SW480 (cell line): ENCODE measurements around the gene SEM1.
"Not testable (repeated sequence)": the region's sequence is repeated elsewhere in the genome, so short reads cannot be mapped to it uniquely, and the experiment has no call there.

Source experiments
- DNase-seq: peaks from one replicate; pipeline ENCODE4 v3.0.0-alpha.2; 2016; ENCODE audit warnings: low spot score

The SEM1 gene

DNA sequence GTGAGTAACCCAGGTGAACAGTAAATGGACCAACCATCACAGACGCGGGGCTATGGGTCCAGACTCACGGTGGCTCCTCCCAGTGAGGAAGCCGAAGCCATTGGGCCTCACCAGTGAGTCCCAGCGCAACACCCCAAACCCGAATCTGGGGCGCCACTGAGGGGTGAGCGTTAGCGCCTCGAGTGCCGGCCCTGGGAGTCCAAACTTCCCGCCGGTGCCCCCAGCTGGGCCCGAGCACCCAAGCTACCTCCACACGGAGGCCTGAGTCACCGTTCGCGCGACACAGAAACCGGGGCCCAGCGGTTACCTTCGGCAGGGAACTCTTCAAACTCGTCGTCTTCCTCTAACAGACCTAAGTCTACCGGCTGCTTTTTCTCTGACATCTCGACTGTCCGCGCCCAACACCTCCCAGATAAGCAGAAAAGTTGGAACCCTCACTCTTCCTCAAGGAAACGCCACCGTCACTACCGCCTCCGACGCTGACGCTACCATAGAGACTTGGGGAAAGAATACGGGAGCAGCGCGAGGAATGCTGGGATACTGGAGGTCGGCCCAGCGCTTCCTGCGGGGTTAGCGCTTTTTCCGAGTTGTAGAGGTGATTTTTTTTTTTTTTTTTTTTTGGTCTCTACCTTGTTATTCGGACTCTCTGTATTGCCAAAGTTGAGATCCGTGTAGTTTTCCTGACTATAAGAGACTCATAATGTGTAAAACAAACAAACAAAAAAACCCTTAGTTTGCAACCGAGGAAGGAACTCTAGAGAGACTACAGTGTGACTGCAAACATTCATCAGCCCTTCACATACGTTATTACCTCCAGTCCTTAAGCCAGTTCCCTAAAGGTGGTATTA is at the start of gene SEM1:
TSS of gene SEM1 (minus strand) at position 466 of the 848 bp plus-strand sequence. CDS start at position 383, 83 bp downstream.
- peak; percentile 95 for DNase-seq

DNA sequence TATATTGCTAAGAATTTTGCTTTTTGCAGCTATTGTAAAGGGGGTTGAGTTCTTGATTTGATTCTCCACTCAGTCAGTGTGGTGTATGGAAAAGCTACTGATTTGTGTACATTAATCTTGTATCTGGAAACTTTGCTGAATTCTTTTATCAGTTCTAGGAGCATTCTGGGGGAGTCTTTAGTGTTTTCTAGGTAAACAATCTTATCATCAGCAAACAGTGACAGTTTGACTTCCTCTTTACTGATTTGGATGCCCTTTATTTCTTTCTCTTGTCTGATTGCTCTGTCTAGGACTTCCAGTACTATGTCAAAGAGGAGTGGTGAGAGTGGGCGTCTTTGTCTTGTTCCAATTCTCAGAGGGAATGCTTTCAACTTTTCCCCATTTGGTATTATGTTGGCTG is 48.2 kb upstream of the SEM1 start:
- DNase-seq, result not testable (repeated sequence)

DNA sequence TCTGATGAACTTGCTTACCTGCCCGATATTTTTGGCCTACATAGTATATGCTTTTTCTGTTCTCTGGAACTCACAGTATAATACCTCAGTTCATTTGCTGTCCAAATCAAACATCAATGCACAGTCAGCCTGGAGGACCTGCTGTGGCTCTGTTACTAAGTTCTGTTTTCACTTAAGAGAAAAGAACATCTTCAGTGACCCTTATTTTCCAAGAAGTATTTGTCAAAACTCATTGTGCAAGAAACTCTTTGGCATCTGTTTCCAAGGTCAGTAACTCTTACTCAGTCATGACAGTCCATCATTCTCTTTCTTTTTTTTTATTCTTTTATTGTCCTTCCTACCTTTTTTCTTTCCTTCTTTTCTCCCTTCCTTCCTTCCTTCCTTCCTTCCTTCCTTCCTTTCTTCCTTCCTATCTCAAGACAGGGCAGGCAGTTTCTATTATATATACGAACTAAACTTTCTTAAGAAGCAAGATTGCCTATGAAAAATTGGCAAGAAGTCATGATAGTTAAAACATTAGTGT is 37.8 kb upstream of the SEM1 start:
- DNase-seq, result no peak

DNA sequence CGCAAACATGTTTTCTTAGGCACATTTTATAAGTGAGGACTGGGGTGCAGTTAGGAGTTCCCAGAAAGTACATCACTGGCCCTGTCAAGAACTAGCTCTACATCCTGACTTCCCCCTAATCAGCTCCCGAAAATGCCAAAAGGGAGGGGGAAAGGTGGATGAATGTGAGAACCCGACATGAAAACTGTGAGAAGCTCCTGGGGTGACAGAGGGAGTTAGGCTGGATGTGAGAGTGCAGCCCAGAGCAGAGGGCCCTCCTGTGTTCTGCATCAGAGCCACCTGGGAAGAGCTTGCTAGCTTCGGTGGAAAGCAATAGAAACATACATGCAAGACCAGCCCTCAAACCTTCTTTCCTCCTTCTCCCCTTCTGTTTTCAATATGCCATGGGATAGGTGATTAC is 30.5 kb upstream of the SEM1 start:
- no peak for DNase-seq

DNA sequence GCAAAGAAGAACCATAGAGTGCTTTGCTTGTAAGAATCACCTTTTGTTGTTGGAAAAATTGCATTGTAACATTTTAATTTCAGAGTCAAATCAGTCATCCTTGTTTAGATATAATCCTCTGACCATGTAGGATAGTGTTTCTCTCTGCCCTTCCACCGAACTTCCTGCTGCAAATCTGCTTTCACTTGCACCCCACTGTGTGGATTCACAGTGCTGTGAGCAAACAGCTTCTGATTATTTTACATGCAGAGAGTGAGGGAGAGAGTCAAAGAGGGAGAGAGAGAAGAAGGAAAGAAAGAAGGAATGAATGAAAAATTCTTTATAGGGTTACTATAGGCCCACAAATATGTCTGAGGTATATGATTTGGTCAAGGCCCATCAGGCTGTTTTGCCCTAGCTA is 30.0 kb upstream of the SEM1 start:
- DNase-seq, result no peak

DNA sequence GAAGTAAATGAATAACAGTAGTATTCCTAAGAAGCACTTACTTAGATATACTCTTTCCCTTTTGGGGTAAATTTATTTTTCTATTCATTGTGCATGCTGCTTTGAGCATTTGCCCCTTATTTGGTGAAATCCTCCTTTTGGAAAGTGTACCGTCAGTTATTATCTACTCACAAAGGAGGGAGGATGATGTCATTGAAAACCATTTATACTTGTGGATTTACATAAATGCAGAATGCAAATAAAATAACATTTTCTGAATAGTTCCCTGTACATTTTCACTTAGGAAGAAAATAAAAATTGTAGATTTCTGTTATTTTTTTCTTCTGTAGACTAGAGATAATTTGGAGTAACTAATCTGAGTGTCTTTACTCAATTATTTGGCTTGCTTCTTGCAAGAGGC is 29.5 kb upstream of the SEM1 start:
- DNase-seq, result no peak

DNA sequence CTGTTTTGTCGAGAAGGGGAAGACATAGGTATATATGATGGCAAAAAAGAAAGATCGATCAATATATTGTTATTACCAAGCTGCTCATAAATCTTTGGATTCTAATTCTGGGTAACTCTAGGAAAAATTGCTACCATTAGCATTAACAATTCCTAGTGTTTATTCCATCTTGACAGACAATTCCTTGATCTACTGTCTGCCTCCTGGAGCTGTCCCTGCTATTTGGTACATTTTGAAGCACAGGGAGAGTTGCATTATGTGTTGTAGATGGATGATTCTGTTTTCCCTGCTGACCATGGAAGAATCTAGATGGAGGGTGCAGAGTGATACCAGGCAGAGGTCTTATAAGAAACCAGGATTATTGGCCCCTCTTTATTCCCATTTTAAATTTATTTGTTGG is 29.1 kb upstream of the SEM1 start:
- DNase-seq, result no peak

DNA sequence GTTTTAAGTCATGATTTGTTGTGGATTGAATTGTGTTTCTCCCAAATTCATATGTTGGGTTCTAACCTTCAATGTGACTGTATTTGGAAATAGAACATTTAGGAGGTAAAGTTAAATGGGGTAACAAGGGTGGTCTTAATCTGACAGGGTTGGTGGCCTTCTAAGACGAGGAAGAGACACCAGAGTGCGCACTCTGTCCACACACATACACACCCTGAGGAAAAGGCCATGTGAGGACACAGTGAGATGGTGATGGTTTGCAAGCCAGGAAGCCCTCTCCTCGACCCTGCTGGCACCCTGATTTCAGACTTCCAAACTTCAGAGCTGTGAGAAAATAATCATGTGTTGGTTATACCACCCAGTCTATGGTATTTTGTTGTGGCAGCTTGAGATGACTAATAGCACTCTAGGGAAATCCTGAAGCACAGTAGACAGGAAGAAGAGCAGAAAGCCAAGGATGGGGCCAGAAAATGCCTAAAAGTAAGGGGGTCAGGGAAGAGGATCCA is 28.0 kb upstream of the SEM1 start:
- no peak for DNase-seq

DNA sequence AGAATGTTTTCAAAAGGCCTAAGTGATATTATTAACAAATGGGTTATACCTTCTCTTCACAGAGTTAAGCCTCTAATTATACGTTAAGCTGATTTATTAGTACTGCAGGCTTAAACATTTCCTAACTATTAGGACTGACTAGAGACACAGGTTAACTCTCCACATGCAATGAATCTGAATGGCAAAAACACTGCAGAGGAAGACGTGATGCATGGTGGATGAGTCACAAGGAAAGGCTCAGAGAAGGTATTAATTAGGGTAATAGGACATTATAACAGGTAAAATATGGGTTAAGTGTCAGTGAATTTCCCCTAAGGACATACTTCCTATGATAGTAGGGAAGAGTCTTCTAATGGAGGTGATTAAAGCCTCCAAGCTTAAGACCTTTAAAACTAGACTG is 24.7 kb upstream of the SEM1 start:
- no peak for DNase-seq

DNA sequence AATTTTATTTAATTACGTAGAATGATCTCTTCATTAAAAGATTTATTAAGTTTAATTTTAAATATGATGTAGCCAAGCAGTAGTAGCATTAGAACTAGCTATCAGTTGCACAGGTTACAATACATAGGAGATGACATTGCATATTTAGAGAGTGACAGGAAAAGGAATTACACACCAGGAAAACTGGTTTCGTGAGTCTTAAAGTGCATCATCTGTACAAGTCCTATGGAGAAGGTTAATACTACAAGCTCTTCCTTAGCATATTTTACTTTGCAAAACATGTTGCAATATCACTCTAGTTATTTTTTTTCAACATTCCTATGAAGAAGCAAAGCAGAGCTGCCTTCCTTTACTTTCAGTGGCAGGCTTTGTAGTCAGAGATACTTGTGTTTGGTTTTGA is 20.2 kb upstream of the SEM1 start:
- no peak for DNase-seq

DNA sequence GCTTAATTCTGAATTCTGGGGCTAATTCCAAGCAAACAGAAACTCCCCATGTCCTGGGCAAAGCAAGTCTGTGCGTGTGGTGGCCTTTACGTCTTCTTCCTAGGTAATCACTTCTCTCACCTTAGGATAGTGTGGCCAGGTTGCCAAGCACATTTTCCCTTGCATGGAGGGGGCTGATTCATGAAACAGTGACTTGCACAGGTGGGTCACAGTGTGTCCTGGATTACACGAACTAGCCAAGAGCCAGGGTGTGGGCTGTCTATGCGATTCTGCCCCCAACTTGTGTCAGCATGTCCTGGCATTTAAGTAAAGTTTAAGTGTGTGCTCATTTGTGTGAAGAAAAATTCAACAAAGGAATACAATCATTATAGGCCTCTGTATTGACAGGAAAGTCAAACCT is 18.5 kb upstream of the SEM1 start:
- no peak for DNase-seq

DNA sequence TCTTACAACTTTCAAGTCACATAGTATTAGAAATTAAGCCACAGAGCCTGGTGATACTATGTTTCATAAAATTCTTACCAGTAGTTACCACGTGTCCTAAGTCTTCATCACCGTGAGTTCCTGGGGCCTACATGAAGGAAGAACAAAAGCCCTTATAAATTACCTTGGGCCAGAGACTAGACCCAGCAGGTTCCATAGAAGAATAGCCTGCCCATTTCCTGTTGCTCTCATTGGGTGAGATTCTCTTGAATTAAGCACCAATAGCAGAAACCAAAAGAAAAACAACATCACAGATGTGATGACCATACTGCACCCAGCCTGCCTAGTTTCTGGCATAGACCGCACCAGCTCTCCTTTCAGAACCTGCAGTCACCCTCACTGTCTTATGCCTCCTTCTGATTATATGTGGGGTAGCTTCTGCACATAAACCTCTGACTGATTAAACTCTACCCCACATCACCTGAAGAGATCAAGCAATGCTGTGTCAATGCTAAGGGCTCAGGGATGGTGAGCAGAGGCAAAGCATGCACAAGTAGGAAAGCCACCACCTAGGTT is 18.0 kb upstream of the SEM1 start:
- DNase-seq, result no peak

DNA sequence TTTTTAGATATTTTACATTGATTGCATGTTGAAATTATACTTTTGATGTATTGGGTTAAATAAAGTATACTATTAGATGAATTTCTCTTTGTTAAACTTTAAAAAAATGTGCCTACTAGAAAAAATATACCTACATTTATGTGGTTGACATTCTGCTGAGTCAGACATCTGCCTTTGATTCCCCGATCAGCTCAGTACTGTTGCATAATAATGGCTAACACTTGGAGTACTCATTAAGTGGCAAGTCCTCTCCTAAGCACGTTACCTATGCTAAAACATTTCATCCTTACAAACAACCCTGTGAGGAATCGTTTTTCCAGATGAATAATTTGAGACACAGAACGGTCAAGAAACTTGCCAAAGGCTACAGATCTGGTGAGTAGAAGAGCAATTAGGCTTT is 14.0 kb upstream of the SEM1 start:
- peak; percentile 45 for DNase-seq

DNA sequence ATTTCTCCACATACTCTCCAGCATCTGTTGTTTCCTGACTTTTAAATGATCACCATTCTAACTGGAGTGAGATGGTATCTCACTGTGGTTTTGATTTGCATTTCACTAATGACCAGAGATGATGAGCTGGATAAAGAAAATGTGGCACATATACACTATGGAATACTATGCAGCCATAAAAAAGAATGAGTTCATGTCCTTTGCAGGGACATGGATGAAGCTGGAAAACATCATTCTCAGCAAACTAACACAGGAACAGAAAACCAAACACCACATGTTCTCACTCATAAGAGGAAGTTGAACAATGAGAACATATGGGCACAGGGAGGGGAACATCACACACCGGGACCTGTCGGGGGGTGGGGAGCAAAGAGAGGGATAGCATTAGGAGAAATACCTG is 13.3 kb upstream of the SEM1 start:
- not testable (repeated sequence) for DNase-seq

DNA sequence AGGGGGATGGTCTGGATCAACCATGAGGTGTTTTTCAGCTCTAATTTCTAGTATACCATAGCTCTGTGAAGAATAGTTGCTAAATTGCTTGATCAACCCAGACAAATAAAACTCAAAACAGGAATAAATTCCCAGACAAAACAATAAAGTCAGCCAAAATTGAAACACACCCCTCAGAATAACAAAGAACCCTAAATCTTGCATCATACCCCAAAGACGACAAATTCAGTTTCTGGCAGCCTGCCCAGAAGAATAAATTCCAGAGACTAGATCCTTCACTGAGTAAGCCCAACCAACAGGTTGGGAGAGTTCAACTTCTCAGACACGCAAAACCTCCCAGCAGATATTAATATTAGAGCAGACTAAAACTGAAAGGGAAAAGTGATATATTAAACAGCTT is 11.2 kb upstream of the SEM1 start:
- no peak for DNase-seq

DNA sequence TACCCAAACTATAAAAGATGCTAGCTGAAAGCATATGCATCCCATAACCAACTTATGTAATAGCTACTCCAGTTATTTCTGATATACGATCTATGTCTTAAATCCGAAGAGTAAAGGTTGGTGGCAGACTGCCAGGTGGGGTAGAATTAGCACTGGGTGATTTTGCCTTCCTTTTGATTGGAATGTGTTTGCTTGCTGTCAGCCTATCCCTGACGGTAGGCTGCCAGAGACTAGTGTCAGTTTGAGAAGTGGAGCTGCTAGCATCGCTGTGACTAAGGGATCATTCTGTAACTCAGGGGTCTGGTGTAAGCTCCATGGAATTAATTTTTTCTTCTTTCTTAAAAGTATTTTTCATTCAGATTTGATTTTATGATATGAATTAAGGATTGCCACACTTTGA is 9.5 kb upstream of the SEM1 start:
- no peak for DNase-seq

DNA sequence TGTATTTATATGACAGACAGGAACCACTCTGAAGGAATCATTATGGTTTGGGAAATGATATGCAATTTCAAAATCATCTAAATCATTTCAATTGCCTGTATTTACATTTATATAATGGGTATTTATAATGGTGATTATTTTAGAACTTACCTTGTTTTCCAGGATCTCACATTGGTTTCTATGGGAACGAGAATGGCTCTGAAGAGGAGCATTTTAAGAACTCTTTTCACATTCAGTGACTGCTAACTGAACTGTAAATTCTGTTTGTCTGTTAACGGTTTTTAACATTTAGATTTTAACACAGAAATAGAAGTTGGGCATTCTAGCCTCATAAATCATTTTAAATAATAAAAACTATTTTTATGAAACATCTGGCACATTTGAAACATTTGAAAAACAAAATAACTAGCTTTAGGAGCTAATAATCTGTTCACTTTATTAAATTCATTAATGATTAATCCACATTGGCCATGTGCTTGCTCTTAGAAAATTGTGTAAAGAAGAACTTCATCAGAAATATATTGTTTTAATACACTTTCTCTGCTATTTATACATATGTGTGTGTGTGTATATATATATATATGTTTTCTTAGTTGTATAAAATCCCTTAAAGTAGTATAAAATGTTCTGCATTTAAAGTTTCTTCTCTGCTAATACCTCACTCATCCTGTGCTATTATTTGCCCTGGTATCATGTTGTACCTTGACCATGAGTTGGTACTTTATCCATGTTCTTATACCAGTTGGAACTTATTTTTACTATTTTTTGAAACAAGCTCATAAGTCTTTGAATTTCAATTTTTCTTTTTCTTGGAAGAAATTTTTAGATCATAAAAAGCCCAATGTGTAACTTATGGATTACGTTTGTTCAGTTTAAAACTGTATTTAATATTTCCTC is 8.7 kb upstream of the SEM1 start:
- no peak for DNase-seq

DNA sequence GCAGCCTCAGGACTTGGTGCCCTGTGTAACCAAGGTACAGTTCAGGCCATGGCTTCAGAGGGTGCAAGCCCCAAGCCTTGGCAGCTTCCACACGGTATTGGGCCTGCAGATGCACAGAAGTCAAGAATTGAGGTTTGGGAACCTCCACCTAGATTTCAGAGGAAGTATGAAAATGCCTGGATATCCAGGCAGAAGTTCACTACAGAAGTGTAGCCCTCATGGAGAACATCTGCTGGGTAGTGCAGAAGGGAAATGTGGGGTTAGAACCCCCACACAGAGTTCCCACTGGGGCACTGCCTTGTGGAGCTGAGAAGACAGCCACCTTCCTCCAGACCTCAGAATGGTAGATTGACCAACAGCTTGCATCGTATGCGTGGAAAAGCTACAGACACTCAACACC is 3.4 kb upstream of the SEM1 start:
- DNase-seq, result no peak

DNA sequence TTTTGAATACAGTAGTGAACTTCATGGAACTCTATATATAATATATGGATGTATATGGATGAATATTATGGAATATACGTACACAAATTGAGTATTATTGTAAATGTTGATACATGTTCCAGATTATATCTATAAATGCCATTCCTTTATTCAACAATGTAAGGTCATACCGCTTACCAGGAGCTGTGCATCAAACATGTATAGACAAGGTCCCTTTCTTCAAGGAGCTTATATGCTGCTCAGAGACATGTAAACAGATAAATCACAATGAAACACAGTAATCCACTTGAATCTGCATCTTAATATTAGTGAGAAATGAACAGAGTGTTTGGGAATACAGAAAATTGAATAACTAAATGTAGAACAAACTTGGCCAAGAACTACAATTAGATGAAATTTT is 898 bp upstream of the SEM1 start:
- no peak for DNase-seq

DNA sequence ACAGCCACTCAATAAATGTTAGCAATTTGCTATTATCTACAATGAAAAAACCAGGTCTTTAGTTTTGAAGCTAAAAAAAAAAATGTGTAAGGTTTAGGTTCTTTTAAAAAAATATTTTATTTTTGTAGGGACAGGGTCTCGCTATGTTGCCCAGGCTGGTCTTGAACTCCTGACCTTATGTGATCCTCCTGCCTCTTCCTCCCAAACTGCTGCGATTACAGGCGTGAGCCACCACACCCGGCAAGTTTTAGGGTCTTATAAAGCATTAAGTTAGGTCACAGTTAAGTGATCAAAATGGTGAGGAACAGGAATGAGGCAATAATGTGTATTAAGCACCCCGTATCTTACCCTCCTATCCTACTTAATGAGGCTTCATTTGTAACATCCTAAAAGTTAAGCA is 774 bp downstream of the SEM1 start:
- DNase-seq, result no peak

DNA sequence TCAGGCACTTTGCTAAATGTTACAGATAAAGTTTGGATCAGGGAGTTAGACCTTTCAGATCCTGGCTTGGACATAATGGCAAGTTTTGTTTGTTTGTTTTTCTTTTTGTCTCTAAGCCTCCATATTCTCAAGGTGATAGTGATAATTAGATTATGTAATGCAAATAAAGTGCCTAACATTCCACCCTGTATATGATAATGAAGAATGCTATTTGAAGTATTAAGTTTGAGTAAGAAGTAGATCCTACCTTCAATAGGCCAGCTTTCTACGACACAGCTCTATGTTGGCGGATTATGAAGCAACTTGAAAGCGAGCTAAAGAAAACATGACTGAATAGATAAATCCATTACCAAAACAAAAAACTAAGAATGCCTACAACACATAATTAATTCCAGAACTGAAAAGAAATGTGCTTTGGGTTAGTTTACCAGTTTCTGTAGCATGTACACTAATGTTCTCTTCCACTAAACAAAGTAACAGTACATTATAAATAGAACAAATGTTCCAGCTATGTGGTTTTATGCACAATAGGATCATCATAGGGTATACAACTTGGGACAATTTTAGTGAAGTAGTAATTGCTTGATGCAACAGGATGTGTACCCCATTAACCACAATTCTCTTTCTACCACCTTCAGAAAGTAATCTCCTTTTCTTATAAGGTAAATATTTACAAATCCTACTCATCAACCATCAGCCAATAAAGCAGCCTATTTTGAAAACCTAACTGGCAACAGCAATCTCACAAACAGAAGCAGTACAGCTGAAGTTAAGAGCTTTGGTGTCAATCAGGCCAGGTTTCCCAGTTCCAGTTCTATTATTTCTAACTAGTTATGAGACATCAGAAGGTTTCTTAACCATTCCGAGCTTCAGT is 1.5 kb downstream of the SEM1 start:
- DNase-seq, result no peak

DNA sequence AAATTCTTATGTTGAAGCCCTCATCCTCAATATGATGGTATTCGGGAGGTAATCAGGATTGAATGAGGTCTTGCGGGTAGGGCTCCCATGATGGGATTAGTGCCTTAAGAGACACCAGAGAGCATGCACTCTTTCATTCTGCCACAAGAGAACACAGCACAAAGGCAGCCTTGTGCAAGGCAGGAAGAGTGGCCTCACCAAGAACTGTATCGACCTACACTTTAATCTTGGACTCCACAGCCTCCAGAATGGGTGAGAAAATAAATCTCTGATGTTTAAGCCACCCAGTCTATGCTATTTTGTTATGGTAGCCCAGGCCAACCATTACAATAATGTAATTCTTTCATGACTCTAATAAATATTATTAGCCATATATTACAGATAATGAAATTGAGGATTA is 8.4 kb downstream of the SEM1 start:
- no peak for DNase-seq
